Bone marrow (tissue), 2 donors: ENCODE data around the gene GALNTL6.

Source experiments
- DNase-seq, 2 donors: peaks; one replicate each; lab custom pipeline; 2025; lab: John Stamatoyannopoulos, UW

GALNTL6 gene

GRCh38 chr4:172225457-172225856 lies 412.3 kb downstream of the GALNTL6 start:
- no peak for DNase-seq

DNA sequence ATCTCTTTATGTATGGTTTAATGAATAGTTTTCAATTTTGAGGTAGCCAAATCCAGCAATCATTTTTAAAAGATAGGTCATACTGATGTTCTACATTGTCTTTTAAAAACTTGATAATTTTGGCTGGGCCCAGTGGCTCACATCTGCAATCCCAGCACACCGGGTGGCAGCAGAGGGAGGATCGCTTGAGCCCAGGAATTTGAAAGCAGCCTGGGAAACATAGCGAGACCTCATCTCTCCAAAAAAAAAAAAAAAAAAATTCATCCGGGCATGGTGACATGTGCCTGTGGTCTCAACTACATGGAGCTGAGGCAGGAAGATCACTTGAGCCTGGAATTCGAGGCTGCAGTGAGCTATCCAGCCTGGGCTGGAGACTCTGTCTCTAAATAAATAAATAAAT lies 419.8 kb downstream of the GALNTL6 start:
- no peak for DNase-seq

DNA sequence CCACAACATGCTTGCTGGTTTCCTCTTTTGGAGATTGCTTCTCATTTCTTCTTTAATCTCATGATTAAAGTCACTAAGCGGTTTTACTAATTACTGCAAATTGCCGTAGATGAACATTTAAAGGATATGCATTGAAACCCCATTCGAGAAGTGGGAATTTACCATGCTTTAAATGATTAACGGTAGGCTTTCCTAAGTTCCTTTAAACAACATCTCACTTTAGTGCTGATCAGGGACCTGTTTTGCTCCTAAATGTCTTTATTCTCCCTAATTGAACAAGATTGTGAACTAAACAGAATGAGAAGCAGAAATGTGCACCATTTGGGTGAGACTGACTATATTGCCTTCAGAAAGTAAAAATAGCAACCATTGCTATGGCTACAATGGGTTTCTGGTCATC lies 430.3 kb downstream of the GALNTL6 start:
- no peak for DNase-seq

DNA sequence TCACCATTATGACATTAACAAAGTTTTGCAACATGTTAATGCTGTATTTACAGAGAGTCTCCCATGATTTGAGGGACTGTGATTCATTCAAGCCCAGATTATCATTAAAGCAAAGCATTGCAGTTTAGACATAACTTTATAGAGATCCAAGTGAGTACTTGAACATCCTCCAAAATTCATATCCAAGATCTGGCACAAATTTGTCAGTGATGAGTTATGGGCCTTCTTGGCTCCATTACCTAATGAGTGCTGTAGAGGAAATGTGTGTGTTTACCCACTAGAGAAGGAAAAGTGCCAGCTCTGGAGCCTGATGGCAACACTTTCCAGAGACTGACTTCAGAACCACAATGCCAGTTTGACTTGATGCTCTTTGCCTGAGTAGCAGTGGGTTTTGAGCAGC lies 432.3 kb downstream of the GALNTL6 start:
- DNase-seq: no peak

DNA sequence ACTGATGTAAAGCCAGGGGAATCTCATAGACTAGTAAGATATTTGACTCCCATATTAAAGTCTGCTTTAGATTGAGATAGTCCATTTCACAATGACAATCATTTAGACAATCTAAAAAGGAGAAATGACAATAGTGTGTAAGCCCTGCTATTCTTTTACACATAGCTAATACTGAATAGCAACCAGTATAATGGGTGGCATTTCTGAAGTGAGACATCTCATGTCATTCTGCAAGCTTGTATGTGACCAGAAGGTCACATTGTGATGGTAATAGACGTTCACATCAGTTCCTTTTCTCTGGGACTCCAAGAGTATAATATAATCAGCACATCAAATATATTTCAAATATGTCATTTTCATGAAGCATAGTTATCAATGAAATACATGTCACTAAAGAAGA lies 440.2 kb downstream of the GALNTL6 start:
- DNase-seq: no peak

- DNase-seq: no peak
Observed at GRCh38 chr4:172256820-172257219, 443.6 kb downstream of the GALNTL6 start.

GRCh38 chr4:172270397-172270796 lies 457.2 kb downstream of the GALNTL6 start:
- DNase-seq: no peak

GRCh38 chr4:172287117-172287516 lies 473.9 kb downstream of the GALNTL6 start:
- DNase-seq: no peak

DNA sequence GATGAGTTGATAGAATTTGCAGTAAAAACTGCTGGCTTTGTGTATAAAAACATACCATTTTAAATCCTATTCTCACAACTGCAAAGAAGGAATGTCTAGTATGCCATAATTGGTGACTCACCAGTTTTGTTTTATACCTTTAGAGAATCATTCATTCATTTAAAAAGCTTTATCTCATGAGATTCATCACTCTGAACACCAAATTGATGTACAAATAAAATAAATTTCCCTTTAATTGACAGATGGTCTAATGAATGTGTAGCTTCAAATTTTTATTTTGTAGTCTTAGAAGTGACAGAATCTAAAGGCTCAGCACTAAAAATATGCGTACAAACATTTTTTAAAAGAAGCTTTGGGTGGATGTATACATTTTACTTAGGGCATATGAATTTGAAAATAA lies 492.5 kb downstream of the GALNTL6 start:
- no peak for DNase-seq

GRCh38 chr4:172308078-172308477 lies 494.9 kb downstream of the GALNTL6 start:
- no peak for DNase-seq

- no peak for DNase-seq
Observed at GRCh38 chr4:172311682-172312081, 498.5 kb downstream of the GALNTL6 start.

- no peak for DNase-seq
Observed at GRCh38 chr4:172323288-172323687, 510.1 kb downstream of the GALNTL6 start.

DNA sequence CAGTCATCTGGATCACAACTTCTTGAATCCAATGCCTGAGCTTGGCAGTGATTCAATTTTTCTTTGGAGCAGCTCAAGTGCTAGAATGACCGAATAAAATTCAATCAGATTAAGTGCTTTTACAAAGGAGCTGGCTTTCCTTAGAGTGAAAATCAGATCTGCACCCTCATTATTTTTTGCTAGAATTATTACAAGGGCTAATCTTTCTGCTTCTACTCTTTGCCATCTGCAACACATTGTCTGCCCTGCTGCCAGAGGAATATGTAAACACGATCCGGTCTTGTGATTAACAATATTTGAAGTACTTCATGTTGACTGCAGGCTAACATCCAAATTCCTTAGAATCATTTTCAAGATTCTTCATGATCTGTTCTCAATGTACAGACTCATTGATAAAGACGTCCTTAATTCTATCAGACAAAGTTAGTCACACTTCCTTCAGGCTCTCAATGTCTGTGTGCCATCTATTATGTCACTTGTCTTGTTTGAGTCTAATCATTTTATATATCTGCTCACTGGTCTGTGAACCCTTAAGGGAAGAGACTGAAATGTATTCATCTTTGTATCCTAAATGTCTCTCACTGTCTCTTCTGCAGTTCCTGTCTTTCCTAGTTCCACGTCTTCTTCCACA lies 531.2 kb downstream of the GALNTL6 start:
- DNase-seq: no peak

GRCh38 chr4:172348426-172348825 lies 535.2 kb downstream of the GALNTL6 start:
- DNase-seq: no peak

- no peak for DNase-seq
Observed at GRCh38 chr4:172352356-172352755, 539.2 kb downstream of the GALNTL6 start.

DNA sequence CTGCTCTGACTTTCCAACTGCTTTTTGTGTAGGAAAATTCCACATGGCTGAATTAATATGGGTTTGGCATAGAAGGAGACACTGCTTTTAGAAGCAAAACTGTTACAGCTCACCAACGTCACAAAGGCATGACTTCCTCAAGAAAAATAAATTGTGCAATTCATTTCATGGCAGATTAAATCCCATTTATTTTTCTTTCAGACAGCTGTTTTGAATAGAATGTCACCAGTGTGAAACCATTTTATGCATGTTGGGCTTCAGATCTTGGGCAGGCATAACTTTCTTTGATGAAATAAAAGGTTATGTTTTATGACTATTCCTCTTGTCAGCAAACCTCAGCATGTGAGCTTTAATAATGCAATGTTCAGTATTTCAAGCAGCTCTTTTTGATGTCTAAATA lies 542.8 kb downstream of the GALNTL6 start:
- DNase-seq: no peak

DNA sequence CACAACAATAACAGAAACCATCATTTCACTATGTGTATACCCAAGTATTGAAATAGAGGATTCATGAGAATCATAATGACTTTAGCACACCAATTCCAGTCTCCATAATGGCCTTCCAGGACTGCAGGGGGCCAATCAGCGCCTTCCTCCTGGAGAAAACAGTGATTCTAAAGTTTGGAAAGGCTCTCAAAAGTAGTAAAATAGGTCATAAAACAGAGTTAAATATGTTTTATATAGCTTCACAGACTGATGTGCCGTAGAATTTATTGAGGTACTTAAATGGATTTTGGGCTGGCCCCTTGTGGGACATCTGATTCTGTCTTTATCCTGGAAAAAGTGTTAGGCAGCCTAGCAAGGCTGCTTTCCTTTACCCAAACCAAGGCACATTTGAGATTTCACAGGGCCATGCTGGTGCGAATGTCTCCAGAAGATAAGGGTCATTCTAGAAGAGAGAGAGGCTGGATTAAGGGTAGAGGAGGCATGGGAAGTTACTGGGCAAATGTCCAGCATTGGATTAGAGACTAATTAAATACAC lies 543.9 kb downstream of the GALNTL6 start:
- no peak for DNase-seq

DNA sequence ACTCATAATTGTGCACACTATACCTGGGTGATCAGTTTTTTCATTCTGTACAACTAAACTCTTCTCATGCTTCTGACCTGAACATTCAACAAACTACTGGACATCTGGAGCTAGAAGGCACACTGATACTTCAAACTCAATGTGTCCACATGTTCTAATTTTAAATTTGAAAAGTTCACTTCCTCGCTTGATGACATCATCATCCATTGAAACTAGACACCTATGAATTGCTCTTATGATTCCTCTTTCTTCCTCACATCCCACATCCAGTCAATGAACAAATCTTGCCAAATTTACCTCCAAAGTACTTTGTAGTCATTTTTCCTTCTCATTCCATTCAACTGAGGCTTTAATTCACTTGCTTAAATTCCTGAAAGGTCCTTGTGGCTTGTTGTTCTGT lies 549.4 kb downstream of the GALNTL6 start:
- DNase-seq: no peak

GRCh38 chr4:172369471-172369959 lies 556.3 kb downstream of the GALNTL6 start:
- DNase-seq: no peak

DNA sequence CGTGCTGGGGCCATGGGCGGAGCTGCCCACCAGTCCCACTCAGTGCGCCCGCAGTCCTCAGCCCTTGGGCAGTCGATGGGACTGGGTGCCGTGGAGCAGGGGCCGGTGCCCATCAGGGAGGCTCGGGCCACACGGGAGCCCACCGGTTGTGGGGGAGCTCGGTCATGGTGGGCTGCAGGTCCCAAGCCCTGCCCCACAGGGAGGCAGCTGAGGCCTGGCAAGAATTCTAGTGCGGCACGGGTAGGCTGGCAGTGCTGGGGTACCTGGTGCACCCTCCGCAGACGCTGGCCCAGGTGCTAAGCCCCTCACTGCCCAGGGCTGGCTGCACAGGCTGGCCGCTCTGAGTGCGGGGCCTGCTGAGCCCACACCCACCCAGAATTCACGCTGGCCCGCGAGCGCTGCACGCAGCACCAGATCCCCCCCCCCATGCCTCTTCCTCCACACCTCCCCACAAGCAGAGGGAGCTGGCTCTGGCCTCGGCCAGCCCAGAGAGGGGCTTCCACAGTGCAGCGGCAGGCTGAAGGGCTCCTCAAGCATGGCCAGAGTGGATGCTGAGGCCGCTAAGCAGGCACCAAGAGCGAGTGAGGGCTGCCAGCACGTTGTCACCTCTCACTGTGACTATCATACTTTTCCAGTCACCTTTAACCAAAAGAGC lies 564.4 kb downstream of the GALNTL6 start:
- no peak for DNase-seq

- DNase-seq: no peak
Observed at GRCh38 chr4:172379834-172380233, 566.6 kb downstream of the GALNTL6 start.

DNA sequence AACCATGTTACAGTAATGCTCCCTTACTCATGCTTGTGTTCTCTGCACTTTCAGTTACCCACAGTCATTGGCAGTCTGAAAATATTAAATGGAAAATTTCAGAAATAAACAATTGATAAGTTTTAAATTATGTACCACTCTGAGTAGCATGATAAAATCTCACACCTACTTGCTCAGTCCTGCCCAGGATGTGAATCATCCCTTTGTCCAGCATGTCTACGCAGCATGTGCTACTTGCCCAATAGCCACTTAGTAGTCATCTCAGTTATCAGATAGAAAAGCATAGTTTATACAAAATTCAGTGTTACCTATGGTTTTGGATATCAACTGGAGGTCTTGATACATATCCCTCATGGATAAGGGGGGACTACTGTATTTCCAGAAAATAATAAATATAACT lies 577.1 kb downstream of the GALNTL6 start:
- DNase-seq: no peak

- DNase-seq: no peak
Observed at GRCh38 chr4:172392741-172393140, 579.5 kb downstream of the GALNTL6 start.

DNA sequence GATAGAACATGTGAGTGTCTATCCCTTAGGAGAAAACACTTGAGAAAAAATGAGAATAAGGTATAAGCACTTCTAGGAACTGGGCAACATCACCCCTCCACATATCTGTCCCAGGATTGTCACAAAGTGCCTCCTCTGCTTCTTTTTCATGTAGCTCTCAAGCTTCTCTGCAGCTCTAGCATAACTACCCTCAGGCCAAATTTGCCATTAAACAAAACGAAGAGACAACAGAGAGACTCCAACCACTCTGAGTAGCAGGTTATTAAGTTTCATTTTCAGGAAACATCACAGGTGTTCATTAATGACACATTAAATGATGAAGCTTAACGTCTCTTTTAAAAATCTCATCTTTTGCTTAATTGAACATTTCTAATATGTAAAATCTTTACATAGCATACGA lies 580.0 kb downstream of the GALNTL6 start:
- no peak for DNase-seq
